Measurements from ENCODE around the gene CLEC18A.
A peak's percentile ranks its signal among the peaks of the same experiment; 100 is the strongest.
"Not testable (repeated sequence)": the region's sequence is repeated elsewhere in the genome, so short reads cannot be mapped to it uniquely, and the experiment has no call there.

Gene CLEC18A

GRCh38 chr16:69951017-69951671, at the start of gene CLEC18A:
Gene CLEC18A, plus strand, starts transcription at chr16:69951334. Its CDS starts 33 bp downstream, at chr16:69951367.
- FAIRE-seq; DNase-seq (ENCODE audit: low spot score): not testable (repeated sequence)

- FAIRE-seq (no peak), DNase-seq (ENCODE audit: low spot score) (no peak)
Observed at GRCh38 chr16:69903865-69904415, 47.2 kb upstream of the CLEC18A start.

- FAIRE-seq = no peak
- DNase-seq (ENCODE audit: low spot score) = no peak
Observed at GRCh38 chr16:69904495-69905170, 46.5 kb upstream of the CLEC18A start.

- FAIRE-seq (no peak), DNase-seq (ENCODE audit: low spot score) (no peak)
Observed at GRCh38 chr16:69905171-69905555, 46.0 kb upstream of the CLEC18A start.

- FAIRE-seq (no peak), DNase-seq (ENCODE audit: low spot score) (peak; percentile 26)
Observed at GRCh38 chr16:69906838-69907401, 44.2 kb upstream of the CLEC18A start.

- DNase-seq (ENCODE audit: low spot score) (no peak), FAIRE-seq (no peak)
Observed at GRCh38 chr16:69909043-69909442, 42.1 kb upstream of the CLEC18A start.

GRCh38 chr16:69909760-69910159, 41.4 kb upstream of the CLEC18A start:
- FAIRE-seq = no peak
- DNase-seq (ENCODE audit: low spot score) = no peak

GRCh38 chr16:69910964-69911363, 40.2 kb upstream of the CLEC18A start:
- DNase-seq (ENCODE audit: low spot score) = no peak
- no peak for FAIRE-seq

GRCh38 chr16:69916462-69916861, 34.7 kb upstream of the CLEC18A start:
- DNase-seq (ENCODE audit: low spot score) (no peak), FAIRE-seq (no peak)

GRCh38 chr16:69917311-69917710, 33.8 kb upstream of the CLEC18A start:
- no peak for DNase-seq (ENCODE audit: low spot score)
- FAIRE-seq = no peak

GRCh38 chr16:69917739-69918138, 33.4 kb upstream of the CLEC18A start:
- DNase-seq (ENCODE audit: low spot score) (peak; percentile 91), FAIRE-seq (peak; percentile 32)

GRCh38 chr16:69918241-69918640, 32.9 kb upstream of the CLEC18A start:
- DNase-seq (ENCODE audit: low spot score) (no peak), FAIRE-seq (no peak)

GRCh38 chr16:69921127-69921526, 30.0 kb upstream of the CLEC18A start:
- DNase-seq (ENCODE audit: low spot score) (no peak), FAIRE-seq (no peak)

- no peak for FAIRE-seq
- no peak for DNase-seq (ENCODE audit: low spot score)
Observed at GRCh38 chr16:69922200-69922599, 28.9 kb upstream of the CLEC18A start.

- FAIRE-seq (no peak), DNase-seq (ENCODE audit: low spot score) (no peak)
Observed at GRCh38 chr16:69924041-69924775, 26.9 kb upstream of the CLEC18A start.

GRCh38 chr16:69924777-69925191, 26.4 kb upstream of the CLEC18A start:
- peak; percentile 91 for DNase-seq (ENCODE audit: low spot score)

GRCh38 chr16:69925311-69925710, 25.8 kb upstream of the CLEC18A start:
- DNase-seq (ENCODE audit: low spot score) = peak; percentile 41
- peak; percentile 37 for FAIRE-seq

More at GRCh38 chr16:69924777-69925191, 26.4 kb upstream of the CLEC18A start:
- peak; percentile 20 for FAIRE-seq

GRCh38 chr16:69926241-69926640, 24.9 kb upstream of the CLEC18A start:
- FAIRE-seq (no peak), DNase-seq (ENCODE audit: low spot score) (no peak)

- DNase-seq (ENCODE audit: low spot score) (peak; percentile 29), FAIRE-seq (no peak)
Observed at GRCh38 chr16:69927056-69927757, 23.9 kb upstream of the CLEC18A start.

GRCh38 chr16:69928856-69929400, 22.2 kb upstream of the CLEC18A start:
- FAIRE-seq (no peak), DNase-seq (ENCODE audit: low spot score) (no peak)

- DNase-seq (ENCODE audit: low spot score) (no peak), FAIRE-seq (no peak)
Observed at GRCh38 chr16:69929480-69929879, 21.7 kb upstream of the CLEC18A start.
